HG03558 (cell line): ENCODE measurements around the gene RPL10A.
"Not testable (repeated sequence)": the region's sequence is repeated elsewhere in the genome, so short reads cannot be mapped to it uniquely, and the experiment has no call there.

Experiments
- ATAC-seq: cut with Tn5 transposase; IDR thresholded peaks from one replicate; pipeline ENCODE4 v1.9.1; 2021; ENCODE audit warnings: moderate number of reproducible peaks; ENCODE audit not compliant: unreplicated experiment; ENCODE audit errors: extremely low read depth

RPL10A gene

DNA sequence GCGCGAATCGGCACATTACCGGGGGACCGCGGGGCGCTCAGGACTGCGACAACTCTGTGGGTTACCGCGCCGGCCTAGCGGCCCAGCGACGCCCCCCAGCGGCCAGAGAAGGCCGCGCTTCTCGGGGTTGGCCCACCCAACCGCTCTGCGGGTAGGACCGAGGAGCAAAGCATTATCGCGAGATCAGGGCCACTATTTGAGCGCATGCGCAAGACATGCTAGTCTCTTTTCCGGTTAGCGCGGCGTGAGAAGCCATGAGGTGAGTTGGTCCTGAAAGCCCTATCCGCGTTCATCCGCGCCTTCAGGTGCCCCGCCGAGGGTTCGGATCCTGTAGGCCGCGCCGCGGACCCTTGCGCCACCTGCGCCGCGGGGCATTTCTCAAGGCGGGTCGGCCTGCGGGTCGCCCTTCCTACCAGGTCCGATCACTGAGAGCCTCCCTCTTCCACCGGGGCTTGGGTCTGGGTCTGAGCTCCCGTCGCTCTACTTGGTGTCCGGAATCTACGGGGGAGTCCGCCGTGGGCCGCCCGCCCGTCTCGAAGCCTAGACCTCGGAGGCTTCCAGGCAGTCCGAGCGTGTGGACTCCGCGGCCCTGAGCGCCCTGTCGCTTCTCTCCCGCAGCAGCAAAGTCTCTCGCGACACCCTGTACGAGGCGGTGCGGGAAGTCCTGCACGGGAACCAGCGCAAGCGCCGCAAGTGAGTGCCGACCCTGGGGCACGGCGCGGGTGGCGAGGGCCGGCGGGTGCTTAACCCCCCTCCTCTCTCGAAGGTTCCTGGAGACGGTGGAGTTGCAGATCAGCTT is at the start of gene RPL10A:
Gene RPL10A (plus strand): TSS at position 221 of the 799 bp plus-strand sequence. CDS start 34 bp downstream, at position 255.
- no peak for ATAC-seq

DNA sequence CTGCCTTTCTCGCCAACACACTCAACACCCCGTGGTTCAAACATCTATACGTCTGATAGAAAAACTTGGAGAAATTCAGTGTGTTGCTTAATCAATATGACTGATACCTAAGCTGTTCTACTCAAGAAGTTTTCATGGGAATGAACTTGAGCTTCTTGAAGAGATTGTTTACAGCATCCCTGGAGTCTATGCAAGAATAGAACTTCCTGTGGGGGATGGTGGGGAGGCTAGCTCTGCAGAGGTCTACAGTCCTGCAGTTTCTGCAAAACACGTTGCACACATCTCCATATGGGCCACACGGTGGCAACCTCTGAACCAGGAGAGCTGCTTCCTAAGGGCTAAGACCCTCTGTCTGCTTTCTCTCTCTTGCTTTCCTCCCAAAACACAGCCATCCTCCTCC is 48.8 kb upstream of the RPL10A start:
- no peak for ATAC-seq

DNA sequence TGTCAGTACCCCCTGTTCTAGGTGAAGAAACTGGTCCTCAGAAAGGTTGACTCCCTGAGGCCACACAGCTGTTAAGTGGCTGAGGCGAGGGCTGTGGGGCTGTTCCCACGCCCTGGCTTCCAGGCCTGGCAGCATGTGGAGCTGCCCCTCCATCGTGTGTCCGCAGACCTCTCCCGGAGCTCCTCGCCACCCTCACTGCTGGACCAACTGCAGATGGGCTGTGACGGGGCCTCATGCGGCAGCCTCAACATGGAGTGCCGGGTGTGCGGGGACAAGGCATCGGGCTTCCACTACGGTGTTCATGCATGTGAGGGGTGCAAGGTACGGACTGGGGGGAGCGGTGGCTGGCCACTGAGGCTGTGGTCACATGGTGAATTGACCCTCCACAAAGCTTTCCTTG is 48.2 kb upstream of the RPL10A start:
- ATAC-seq, result no peak

DNA sequence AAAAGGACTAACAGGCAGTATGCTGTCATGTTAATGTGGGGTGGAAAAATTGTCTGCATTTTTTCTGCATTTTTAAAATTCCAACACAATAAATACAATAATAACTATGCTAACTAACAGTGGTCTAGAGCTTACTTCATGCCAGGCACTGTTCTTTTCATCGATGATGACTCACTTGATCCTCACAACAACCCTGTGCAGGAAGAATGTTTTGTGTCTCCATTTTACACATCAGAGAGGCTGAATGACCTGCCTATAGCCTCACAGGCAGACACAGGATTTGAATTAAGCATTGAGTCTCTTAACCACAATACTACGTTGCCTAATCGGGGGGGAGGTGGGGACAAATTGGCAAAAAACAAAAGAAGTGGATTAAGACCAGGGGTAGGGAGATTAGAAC is 42.9 kb upstream of the RPL10A start:
- no peak for ATAC-seq

DNA sequence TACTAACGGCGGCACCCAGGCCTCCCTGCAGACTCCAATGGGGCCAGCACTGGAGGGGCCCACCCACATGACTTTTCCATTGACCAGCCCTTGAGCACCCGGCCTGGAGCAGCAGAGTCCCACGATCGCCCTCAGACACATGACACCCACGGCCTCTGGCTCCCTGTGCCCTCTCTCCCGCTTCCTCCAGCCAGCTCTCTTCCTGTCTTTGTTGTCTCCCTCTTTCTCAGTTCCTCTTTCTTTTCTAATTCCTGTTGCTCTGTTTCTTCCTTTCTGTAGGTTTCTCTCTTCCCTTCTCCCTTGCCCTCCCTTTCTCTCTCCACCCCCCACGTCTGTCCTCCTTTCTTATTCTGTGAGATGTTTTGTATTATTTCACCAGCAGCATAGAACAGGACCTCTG is 42.1 kb upstream of the RPL10A start:
- ATAC-seq, result no peak

DNA sequence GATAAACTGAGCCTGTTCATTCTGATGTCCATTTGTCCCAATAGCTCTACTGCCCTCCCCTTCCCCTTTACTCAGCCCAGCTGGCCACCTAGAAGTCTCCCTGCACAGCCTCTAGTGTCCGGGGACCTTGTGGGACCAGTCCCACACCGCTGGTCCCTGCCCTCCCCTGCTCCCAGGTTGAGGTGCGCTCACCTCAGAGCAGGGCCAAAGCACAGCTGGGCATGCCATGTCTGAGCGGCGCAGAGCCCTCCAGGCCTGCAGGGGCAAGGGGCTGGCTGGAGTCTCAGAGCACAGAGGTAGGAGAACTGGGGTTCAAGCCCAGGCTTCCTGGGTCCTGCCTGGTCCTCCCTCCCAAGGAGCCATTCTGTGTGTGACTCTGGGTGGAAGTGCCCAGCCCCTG is 40.8 kb upstream of the RPL10A start:
- no peak for ATAC-seq

DNA sequence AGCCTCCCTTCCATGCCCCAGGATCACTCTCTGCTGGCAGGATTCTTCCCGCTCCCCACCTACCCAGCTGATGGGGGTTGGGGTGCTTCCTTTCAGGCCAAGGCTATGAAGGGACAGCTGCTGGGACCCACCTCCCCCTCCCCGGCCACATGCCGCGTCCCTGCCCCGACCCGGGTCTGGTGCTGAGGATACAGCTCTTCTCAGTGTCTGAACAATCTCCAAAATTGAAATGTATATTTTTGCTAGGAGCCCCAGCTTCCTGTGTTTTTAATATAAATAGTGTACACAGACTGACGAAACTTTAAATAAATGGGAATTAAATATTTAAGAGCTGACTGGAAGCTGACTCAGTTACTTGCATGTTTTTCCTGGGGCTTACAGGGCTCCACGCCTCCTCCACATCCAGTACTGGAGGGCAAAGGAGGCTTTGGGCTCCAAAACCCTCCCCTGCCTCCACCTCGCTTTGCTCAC is 40.3 kb upstream of the RPL10A start:
- no peak for ATAC-seq

DNA sequence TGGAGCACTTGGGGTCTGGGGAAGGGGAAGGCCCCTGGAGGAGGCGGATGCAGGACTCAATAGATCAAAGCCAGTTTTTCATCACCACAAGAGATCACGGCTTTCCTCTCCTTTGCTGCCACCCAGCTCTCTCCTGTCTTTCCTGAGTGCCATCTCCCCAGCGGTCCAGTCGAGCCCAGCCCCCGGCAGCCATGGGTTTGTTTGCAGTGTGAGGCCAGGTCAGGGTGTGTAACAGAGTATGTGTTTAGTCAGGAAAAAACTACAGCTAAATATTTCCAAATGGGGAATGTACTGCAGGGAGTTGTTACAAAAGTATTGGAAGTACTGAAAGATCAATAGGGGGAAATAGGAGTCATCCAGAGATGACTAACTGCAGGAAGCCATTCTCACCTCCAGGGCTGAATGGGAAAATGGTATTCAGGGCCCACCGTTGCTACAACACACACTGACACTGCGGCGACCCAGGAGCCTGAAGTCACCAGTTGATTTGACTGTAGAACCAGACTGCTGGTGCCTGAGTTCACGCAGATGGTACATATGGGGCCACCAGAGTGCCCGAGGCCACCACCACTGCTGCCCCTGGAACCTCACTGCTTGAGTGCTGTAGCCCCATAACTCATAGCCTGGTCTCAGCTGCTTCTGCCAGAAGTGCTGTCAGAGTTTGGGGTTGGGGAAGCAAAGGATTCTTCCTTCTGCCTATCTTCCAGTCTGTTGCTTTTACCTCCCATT is 39.6 kb upstream of the RPL10A start:
- ATAC-seq, result no peak

DNA sequence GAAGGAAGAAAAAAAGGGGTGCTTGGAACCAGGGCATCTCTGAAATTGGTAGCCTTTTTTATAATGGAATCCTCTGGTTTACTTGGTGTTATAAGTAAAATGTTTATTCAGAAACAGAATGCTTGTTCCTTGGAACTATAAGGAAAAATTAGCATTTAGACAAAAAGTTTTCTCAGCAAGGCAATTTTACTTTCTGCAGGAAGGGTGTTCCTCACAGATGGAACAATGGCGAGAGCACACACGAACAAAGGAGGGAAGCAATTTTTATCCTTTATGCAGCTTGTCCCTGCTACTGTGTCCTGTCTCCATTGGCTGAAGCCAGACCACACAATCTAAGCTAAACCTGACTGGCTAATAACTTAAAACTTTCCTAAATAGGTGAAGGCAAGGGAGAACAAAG is 38.7 kb upstream of the RPL10A start:
- no peak for ATAC-seq

DNA sequence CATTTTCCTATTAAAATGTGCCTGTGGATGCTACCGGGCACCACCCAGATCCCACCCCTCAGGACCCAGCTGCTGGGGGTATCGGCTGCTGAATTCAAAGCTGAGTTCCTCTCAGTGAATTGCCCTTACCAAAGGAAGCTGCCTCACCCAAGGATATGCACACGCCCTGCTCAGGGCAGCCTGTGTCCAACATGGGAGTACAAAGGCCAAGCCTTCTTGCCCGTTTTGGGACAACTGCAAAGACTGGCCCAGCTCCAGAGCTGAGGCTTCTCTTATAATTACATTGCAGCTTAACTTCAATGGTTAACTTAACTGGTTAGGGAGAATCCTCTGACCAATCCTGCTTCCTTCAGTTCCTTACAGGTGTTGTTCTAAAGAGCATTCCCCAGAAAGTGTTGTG is 35.9 kb upstream of the RPL10A start:
- no peak for ATAC-seq

DNA sequence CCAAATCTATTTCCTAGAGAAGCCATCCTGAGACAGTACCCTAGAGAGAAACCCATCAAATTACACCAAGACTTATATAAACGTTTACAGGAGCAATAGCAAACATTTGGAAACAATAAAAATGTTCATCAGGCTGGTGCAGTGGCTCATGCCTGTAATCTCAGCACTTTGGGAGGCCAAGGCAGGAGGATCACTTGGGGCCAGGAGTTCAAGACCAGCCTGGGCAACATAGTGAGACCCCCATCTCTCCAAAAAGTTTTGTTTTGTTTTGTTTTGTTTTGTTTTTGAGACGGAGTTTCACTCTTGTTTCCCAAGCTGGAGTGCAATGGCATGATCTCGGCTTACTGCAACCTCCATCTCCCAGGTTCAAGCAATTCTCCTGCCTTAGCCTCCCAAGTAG is 35.5 kb upstream of the RPL10A start:
- ATAC-seq, result not testable (repeated sequence)

DNA sequence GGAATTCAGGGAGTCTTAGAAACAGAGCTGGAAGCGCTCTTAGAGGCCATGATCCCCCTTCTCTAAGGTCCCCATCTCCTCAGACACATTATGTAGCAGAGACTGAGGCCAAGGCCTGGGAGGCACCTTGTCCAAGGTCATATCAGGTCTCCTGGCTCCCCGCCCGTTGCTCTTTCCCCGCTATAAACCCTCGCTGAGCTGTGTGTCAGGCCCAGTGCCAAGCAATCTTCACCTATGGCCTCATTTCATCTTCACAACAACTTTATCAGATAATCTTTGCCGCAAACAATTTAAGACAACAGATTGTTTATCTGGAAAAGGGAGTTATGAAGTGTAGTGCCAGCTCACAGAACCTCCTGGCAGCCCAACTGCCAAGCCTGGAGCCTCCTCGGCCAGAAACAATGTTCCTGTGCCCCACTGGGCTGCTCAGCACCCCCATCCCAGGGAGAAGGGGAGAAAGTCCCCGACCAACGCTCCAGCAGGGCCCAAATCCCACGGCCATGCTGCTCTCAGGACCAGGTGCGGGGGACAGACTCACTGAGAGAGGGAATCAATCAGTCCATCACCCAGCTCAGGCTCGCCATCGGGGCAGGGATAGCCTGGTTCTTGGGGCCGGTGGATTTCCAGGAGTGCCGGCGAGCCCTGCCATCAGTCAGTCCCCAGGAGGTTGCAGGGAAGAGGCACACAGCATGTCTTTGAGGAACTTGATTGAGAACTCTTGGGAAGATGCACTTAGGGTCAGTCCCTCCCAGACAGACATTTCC is 32.9 kb upstream of the RPL10A start:
- ATAC-seq, result no peak

DNA sequence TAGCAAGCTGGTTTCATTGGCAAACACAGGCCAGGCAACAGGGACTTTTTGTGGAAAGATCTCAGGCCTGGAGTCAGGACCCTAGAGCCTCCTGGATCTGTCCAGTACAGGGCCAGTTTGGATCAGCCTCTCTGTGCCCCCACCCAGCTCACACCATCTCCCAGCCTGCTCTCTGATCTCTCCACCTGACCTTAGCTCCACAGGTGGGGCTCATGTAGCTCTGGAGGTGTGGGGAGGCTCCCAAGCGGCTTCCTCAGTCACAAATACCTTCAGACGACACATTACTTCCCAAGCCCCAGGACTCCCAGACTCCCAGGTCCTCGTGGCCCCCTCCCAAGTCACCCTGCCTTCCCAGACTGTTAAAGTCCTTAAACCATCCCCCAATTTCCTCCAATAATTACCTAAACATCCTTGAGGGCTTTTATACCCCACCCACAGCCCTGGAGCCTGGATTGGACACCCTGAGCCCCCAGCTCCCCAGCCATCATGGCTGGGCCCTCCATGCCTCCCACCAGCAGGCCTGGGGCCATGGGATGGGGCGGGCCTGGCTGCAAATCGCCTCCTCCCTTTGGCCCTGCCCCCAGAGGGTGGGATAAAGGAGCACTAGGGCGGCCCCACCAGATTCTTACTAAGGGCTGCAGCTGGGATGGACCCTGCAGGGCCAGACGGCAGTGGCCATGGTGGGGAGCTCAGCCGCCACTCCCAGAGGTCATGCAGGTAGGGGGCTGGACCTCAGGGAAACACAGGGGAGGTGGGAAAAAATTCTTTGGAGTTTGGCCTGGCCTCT is 31.9 kb upstream of the RPL10A start:
- ATAC-seq, result no peak

DNA sequence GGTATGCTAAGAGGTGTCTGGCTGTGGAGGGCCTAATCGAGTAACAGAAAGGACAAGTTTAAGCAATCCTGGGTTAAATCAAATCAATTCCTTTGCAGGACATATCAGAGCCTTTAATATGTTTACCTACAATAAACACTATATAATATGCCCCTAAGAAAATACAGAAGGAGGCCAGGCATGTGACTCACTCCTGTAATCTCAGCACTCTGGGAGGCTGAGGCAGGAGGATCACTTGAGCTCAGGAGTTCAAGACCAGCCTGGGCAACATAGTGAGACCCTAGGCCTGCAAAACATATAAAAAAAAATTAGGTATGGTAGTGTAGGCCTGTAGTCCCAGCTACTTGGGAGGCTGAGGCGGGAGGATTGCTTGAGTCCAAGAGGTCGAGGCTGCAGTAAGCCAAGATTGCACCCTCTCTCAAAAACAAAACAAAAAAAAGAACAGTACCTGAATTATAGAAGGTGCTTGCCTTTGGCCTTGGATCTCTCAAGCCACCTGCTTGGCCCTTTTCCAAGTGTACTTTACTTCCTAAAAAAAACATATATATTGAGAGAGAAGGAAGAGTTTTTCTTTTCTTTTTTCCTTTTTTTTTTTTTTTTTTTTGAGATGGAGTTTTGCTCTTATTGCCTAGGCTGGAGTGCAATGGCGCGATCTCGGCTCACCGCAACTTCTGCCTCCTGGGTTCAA is 29.7 kb upstream of the RPL10A start:
- ATAC-seq, result not testable (repeated sequence)

DNA sequence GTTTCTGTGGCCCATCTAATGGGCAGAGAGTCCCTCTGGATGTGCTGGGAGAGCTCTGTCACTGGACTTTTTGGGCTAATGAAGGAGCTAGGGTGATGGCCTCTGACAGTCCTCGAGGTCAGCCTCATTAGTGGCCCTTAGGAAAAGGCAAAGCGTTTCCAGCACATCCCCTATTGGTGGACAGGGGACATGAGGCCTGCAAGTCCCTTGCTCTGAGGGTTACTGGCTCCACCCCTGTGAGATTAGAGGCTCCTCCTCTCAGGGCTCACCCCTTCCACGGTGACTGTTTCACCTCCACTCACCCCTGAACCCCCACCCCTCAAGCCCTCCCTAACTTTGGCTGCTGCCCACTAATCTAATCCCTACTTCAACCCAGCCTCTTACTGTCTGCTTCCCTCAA is 28.9 kb upstream of the RPL10A start:
- no peak for ATAC-seq

DNA sequence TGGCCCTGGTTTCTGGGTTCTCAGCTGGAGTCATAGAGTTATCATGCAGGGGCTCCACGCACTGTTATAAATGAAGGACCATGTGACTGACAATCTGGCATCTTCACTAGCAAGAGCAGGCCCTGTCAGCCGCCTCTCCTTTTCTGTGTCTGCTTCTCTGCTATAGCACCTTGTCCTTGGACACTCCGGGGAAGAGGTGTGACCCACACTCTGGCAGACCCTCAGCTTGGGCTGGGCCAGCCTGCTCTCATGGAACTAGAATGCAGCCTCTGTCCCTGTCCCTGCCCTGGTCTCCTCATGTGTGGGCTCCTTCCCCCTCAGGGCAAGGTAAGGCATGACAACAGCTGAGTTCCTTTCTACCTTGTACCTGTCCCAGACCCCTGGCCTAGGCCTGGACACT is 27.0 kb upstream of the RPL10A start:
- no peak for ATAC-seq

DNA sequence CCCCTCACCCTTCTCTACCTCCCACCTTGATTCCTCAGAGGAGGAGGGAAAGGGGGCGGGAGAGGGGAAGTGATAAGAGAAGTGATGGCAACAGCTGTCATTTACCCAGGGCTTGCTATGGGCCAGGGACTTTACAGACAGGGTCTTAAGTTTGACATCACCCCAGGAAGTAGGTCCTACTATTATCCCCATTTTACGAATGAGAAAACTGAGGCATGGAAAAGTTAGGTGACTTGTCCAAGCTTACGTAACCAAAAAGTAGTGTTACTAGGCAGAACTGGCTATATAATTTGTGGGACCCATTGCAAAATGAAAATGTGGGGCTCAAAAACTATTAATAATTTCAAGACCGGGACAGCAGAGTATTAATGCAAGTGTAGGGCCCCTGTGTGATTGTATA is 26.6 kb upstream of the RPL10A start:
- no peak for ATAC-seq

DNA sequence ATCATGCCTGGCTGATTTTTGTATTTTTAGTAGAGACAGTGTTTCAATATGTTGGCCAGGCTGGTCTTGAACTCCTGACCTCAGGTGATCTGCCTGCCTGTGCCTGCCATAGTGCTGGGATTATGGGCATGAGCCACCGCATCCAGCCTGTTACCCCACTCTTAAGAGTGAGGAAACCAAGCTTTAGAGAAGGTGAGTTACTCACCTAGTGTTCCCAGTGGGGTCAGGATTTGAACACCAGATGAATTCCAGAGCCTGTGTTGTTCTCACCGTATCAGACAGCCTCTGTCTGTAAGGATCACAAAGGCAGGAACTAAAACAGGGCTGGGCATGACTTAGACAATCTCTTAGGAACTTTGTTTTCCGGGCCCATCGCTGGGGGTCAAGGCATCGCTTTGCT is 25.5 kb upstream of the RPL10A start:
- ATAC-seq, result no peak

DNA sequence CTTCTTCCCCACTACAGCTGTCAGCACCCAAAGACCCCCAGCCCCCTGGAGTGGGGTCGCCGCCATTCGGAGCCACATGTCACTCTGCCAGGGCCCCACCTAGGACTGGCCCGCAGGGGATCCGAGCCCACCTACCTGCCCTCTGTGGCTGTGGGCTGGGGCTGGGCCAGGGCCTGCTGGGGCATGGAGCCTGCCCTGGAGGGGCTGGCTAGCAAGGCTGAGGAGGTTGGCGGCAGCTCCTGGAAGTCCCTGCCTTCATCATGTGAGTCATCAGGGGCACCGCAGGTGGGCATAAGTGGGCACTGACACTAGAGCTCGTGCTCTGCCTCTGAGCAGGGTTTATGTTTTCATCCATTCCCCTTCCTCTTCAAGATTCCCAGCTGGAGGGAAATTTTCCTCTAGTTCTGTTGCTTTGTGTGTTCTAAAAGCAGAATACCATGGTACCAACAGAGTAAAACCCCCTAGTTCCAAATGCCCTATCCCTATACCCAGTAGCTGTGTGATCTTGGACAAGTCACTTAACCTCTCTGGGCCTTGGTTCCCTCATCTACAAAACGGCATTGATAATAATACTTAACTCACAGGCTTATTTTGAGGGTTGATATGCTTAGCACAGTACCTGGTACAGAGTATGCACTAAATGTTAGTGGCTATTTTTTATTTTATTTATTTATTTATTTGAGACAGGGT is 24.7 kb upstream of the RPL10A start:
- ATAC-seq, result no peak
